Retinal pigment epithelial cell (primary cell): ENCODE measurements around the gene SFMBT2.

ENCODE experiments used
- DNase-seq: peaks from one replicate; pipeline ENCODE4 v3.0.0-alpha.2; 2010; ENCODE audit warnings: low read depth
- H3K4me3 ChIP-seq: 2 replicates; pipeline ENCODE4 v1.5.1; 2011; ENCODE audit warnings: mild to moderate bottlenecking, low read length, control low read depth, moderate library complexity
- TF ChIP-seq, protein P1 (sequence below): conservative IDR thresholded peaks from 2 replicates; pipeline ENCODE4 v1.5.1; 2011; ENCODE audit warnings: low read depth, low read length, control low read depth, inconsistent platforms

The SFMBT2 gene

DNA sequence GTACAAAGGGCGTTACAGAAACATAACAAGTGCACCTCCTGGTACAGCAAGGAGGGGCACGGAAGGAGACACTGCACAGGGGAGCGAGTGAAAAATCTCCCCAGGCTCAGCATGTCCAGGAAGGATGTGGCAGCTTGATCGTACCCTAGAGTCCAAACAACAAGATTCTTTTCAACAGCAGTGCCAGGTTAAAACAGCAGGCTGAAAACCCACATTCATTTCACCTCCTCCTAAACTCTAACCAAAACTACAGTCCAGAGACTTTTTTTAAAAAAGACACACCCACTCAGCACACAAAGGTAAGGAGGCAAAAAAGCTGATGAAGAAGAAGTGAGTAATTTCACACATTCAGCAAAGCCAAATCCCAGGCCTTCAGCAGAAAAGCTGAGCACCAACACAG, 138.8 kb downstream of the SFMBT2 start:
- no peak for DNase-seq
- TF ChIP-seq, protein P1, sequence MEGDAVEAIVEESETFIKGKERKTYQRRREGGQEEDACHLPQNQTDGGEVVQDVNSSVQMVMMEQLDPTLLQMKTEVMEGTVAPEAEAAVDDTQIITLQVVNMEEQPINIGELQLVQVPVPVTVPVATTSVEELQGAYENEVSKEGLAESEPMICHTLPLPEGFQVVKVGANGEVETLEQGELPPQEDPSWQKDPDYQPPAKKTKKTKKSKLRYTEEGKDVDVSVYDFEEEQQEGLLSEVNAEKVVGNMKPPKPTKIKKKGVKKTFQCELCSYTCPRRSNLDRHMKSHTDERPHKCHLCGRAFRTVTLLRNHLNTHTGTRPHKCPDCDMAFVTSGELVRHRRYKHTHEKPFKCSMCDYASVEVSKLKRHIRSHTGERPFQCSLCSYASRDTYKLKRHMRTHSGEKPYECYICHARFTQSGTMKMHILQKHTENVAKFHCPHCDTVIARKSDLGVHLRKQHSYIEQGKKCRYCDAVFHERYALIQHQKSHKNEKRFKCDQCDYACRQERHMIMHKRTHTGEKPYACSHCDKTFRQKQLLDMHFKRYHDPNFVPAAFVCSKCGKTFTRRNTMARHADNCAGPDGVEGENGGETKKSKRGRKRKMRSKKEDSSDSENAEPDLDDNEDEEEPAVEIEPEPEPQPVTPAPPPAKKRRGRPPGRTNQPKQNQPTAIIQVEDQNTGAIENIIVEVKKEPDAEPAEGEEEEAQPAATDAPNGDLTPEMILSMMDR, result no peak
- no peak overlapping the region for H3K4me3 ChIP-seq

DNA sequence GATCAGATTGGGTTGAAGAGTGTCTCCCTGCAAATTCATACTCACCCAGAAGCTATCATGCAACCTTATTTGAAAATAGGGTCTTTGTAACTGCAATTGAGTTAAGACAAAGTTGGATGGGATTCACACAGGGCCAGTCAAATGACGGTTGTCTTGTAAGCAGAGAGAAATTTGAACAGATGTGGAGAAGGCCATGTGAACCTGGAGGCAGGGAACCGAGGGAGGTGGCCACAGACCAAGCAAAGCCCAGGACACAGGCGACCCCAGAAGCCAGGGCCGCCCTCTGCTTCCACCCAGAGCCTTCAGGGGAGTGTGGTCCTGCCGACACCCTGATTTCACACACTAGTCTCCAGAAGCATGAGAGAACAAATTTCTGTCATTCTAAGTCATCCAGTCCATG, 140.8 kb downstream of the SFMBT2 start:
- TF ChIP-seq, protein P1, result no peak
- no peak for DNase-seq
- no peak overlapping the region for H3K4me3 ChIP-seq

DNA sequence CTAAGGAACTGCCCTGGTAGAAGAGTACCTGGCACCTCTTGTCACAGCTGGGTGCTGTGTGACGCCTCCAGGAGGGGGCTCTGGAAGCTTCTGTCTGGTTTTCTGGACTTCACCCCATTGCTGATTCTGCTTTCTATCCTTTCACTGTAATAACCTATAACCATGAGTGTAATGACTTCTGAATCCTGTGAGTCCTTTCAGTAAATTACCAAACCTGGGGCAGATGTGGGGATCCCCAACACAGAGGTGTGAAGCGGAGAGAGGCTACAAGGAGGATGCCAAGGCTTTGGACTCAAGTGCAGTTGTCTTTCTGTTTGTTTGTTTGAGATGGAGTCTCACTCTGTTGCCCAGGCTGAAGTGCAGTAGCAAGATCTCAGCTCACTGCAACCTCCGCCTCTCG, 143.7 kb downstream of the SFMBT2 start:
- DNase-seq, result no peak
- TF ChIP-seq, protein P1, result no peak
- H3K4me3 ChIP-seq, result no peak overlapping the region

DNA sequence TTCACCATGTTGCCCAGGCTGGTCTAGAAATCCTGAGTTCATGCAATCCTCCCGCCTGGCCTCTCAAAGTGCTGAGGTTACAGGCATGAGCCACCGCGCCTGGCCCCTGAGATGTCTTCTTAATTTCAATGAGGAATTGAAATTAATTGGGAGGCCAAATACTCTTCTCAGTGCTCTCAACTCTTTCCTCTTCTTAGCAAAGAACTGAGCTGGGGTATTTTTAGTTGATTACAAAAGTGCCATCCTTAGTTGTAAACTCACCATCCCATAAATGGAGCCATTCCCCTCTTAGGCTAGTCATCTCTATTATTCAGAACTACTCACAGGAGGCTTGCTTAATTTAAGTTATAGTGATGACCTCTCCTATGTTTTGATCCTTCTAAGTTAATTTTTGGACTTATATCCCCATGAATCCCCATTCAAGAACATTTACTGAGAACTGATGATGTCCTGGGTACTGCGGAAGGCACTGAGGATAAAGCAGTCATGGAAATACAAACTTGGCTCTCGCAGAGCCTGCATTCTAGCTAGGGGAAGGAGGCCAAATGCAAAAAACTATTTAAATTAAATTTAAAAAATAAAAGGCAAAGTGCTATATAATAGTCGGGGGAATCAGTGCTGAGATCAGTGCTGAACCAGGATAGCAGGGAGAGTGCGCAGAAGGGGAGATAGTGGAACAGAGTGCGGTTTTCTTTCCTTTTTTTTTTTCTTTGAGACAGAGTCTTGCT, 145.3 kb downstream of the SFMBT2 start:
- TF ChIP-seq, protein P1, result no peak
- DNase-seq, result no peak

DNA sequence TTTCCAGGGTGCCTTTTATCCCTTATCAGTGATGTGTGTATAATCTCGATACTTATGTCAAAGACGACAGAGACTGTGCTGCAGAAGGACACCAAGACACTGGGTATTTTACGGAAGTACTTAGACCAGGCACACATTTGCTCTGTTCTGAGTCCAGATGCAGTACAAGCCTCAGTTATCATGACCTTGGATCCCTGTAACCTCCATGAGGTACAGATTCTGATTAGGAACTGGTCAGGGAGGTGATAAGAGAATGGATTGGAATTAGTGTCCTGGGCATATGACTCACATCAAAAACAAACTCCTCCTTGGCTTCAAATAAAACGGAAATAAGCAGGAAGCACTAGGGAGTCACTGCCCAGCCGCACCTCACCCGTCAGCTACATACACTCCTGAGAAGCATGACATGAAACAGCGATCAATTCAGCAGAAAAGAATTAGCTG, 146.5 kb downstream of the SFMBT2 start:
- DNase-seq, result no peak
- no peak overlapping the region for H3K4me3 ChIP-seq
- TF ChIP-seq, protein P1, result no peak

More for the DNA sequence above, 145.3 kb downstream of the SFMBT2 start:
- H3K4me3 ChIP-seq, result no peak overlapping the region

DNA sequence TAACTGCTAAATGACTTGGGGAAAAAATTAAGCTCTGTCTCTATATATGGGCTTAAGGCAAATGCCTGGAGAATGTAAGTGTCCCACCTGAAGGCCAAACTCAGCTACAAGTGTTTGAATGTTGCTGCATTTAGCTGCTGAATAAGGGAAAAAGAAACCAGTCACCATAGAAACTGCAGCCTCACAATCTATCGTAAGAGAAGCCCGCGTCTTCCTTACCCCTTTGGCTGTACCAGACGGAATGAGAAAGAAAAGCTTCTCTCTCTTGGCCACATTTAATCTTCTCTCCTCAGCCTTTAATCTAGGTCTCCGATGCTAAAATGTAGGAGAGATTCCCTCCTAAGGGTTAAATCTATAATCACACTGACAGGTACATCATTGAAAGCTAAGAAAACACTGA, 147.2 kb downstream of the SFMBT2 start:
- H3K4me3 ChIP-seq, result no peak overlapping the region
- DNase-seq, result no peak
- TF ChIP-seq, protein P1, result no peak

DNA sequence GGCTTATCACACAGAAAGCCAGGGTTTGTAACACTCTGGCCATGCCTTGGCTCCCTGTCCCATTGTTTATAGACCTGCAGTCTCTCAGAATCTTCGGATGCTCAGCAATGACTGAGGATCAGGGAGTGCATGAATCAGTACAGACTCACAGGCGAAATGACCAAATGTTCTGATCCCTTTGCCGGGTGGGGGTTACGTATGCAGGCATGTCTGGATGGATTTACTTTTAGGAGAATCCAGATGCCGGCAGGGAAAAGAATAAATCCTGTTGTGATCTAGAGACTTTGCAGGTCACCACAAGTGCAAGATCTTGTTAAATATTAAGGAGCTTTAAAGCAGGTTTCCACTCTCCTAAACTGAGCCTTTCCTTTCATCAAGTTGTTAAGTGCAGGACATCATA, 149.5 kb downstream of the SFMBT2 start:
- TF ChIP-seq, protein P1, result no peak
- H3K4me3 ChIP-seq, result no peak overlapping the region
- DNase-seq, result no peak
